GM18951 (cell line): ENCODE results near the gene CCS.
"Not testable (repeated sequence)": the region's sequence is repeated elsewhere in the genome, so short reads cannot be mapped to it uniquely, and the experiment has no call there.

Experiments used
- POLR2A ChIP-seq: IDR thresholded peaks from 4 replicates; pipeline ENCODE4 v1.6.1; 2011; ENCODE audit warnings: mild to moderate bottlenecking; ENCODE audit not compliant: insufficient read length, insufficient read depth; ENCODE audit errors: extremely low read depth
- in situ Hi-C: fragments of 300-500 bp; cut with MboI; formaldehyde crosslinking; loops from one replicate; pipeline ENCODE4 v1.12.0; 2022; ENCODE audit warnings: low sequenced_read_pairs, mixed read lengths, inconsistent platforms; ENCODE audit not compliant: unreplicated experiment

CCS gene

GRCh38 chr11:66592457-66593302 is at the start of gene CCS, which contains the start of gene CCDC87:
CCS (plus strand) TSS chr11:66593185; CDS start chr11:66593262, 77 bp downstream.
CCDC87 (minus strand) TSS chr11:66593063; CDS start chr11:66593015, 48 bp downstream.
- TF ChIP-seq POLR2A = peak; percentile 98
- in situ Hi-C loops = no loop called here

GRCh38 chr11:66543263-66544107 is 49.5 kb upstream of the CCS start:
- peak; percentile 28 for TF ChIP-seq POLR2A
- in situ Hi-C loops = no loop called here

- in situ Hi-C loops = not testable (repeated sequence)
These were observed 48.0 kb upstream of the CCS start for GRCh38 chr11:66544952-66545351.

- in situ Hi-C loops = no loop called here
- TF ChIP-seq POLR2A = peak; percentile 78
These were observed 47.2 kb upstream of the CCS start, which contains the start of gene ZDHHC24 for GRCh38 chr11:66545701-66546367. ZDHHC24 (minus strand) TSS chr11:66546048; CDS start chr11:66546003, 45 bp downstream.

- TF ChIP-seq POLR2A = no peak
- in situ Hi-C loops = no loop called here
These were observed 46.5 kb upstream of the CCS start, which contains the start of gene ACTN3 for GRCh38 chr11:66546368-66546965. ACTN3 (plus strand) TSS chr11:66546903; CDS start chr11:66546938, 35 bp downstream.

GRCh38 chr11:66546966-66547661 is 45.9 kb upstream of the CCS start:
- TF ChIP-seq POLR2A = no peak
- in situ Hi-C loops = no loop called here

GRCh38 chr11:66547662-66548009 is 45.3 kb upstream of the CCS start:
- TF ChIP-seq POLR2A = no peak
- in situ Hi-C loops = no loop called here

- TF ChIP-seq POLR2A = no peak
- in situ Hi-C loops = no loop called here
These were observed 44.9 kb upstream of the CCS start for GRCh38 chr11:66548041-66548440.

- in situ Hi-C loops = no loop called here
- TF ChIP-seq POLR2A = no peak
These were observed 44.0 kb upstream of the CCS start for GRCh38 chr11:66548774-66549630.

GRCh38 chr11:66549696-66550095 is 43.3 kb upstream of the CCS start:
- in situ Hi-C loops = loop anchor here (25.0 kb wide), 1 partner anchor 288 kb away; the partner anchor contains the start of gene RCE1
- no peak for TF ChIP-seq POLR2A

GRCh38 chr11:66550887-66551286 is 42.1 kb upstream of the CCS start:
- no peak for TF ChIP-seq POLR2A
- in situ Hi-C loops = loop anchor here (25.0 kb wide), 1 partner anchor 286 kb away; the partner anchor contains the start of gene RCE1
